Sigmoid colon (tissue), 7 donors: ENCODE results near the gene ITGB1BP2. TPM values are rescaled to one million over a fixed set of nuclear protein-coding genes. Genes with fewer than 3 reads are reported as not detected.

Experiments used
- DNase-seq: peaks from one replicate; pipeline ENCODE4 v3.0.0-alpha.2; 2019
- H3K27ac ChIP-seq, 4 donors: fragments of 200-600 bp; sonication (generic); one replicate each; pipeline ENCODE4 v1.5.1; 2016 to 2019; ENCODE audit warnings: mild to moderate bottlenecking in 1 of 4
- H3K27me3 ChIP-seq, 3 donors: fragments of 200-600 bp; sonication (generic); one replicate each; pipeline ENCODE4 v1.5.1; 2019; ENCODE audit warnings: mild to moderate bottlenecking in 1 of 3
- H3K36me3 ChIP-seq, 4 donors: fragments of 200-600 bp; sonication (generic); one replicate each; pipeline ENCODE4 v1.5.1; 2016 to 2019
- H3K4me1 ChIP-seq, 4 donors: fragments of 200-600 bp; sonication (generic); one replicate each; pipeline ENCODE4 v1.5.1; 2017 to 2019
- H3K4me3 ChIP-seq, 4 donors: fragments of 200-600 bp; sonication (generic); one replicate each; pipeline ENCODE4 v1.5.1; 2017 to 2019; ENCODE audit warnings: mild to moderate bottlenecking in 2 of 4, moderate library complexity in 1 of 4
- H3K9me3 ChIP-seq, 4 donors: fragments of 200-600 bp in 3 of 4; sonication (generic) in 3 of 4; one replicate each; pipeline versions ENCODE4 v1.5.1 to v1.6.1; 2013 to 2019
- CTCF ChIP-seq, 4 experiments: fragments of 450-650 bp in 3 of 4; fragments of 200-600 bp in 1 of 4; IDR thresholded peaks; one replicate each; pipeline ENCODE4 v1.5.1; 2016 to 2019; ENCODE audit warnings: antibody characterized with exemption in 4 of 4, mild to moderate bottlenecking in 3 of 4, moderate library complexity in 2 of 4
- EP300 ChIP-seq, 4 donors: sonication (generic); formaldehyde crosslinking; IDR thresholded peaks; one replicate each; pipeline ENCODE4 v1.6.1; 2017; ENCODE audit warnings: antibody characterized with exemption in 4 of 4
- POLR2A ChIP-seq, 2 donors: fragments of 450-650 bp; IDR thresholded peaks; one replicate each; pipeline ENCODE4 v1.6.1; 2016; ENCODE audit warnings: antibody characterized with exemption in 2 of 2, mild to moderate bottlenecking in 2 of 2, moderate library complexity in 2 of 2
- POLR2AphosphoS5 ChIP-seq, 4 donors: sonication (generic); formaldehyde crosslinking; IDR thresholded peaks; one replicate each; pipeline ENCODE4 v1.6.1; 2017; ENCODE audit warnings: antibody characterized with exemption in 4 of 4
- WGBS, 2 donors: extraction: QIAGEN DNeasy Blood & Tissue Kit; methylation state at CpG; one replicate each; pipeline ENCODE4 v1.1.7; 2013; 5-methylcytosine and 5-hydroxymethylcytosine counted together
- intact Hi-C: fragments of 100-400 bp; cut with DNase I; formaldehyde crosslinking; loops from one replicate; pipeline ENCODE4 v1.15.1; 2023
- polyA plus RNA-seq, 3 donors: library from polyadenylated mRNA; stranded (reverse); fragments of 200-250 nt; gene quantifications; one replicate each; pipeline ENCODE4 v1.2.3, GENCODE V29; 2013
- total RNA-seq, 4 donors: library from RNA; depleted of rRNA; stranded (reverse); fragments of >200 nt; gene quantifications; one replicate each; pipeline ENCODE4 v1.1.0, GENCODE V29; 2016
- donor health status: healthy with polysubstance abuse.
- donor health status: Bipolar disorder and iron deficiency.
- donor health status: healthy.

The ITGB1BP2 gene
- total RNA-seq, result 10 to 100 TPM in 2 of 4 donors, 1 to 10 TPM in 2; 6.3 to 14.1 (median 10.3) TPM
- polyA plus RNA-seq, result 1 to 10 TPM in 2 of 3 donors, not detected in 1; 1.2 to 3.6 TPM

- H3K36me3 ChIP-seq, result peaks cover 0 to 43% (median 25%) of the 10 kb centered on the region in 4 donors
- peak within 1 kb of the TSS; percentile 70 to 81 (median 76) for H3K27ac ChIP-seq
- peak; percentile 66 for DNase-seq
- H3K9me3 ChIP-seq, result no peaks in the 10 kb centered on the region
- H3K27me3 ChIP-seq, result no peaks in the 10 kb centered on the region
- TF ChIP-seq POLR2AphosphoS5 (IDR thresholded peaks at IDR 0.05) (peak; percentile 48 to 76 (median 73)), POLR2A (IDR thresholded peaks at IDR 0.05) (peak in 1 of 2 donors; percentile 33), CTCF (IDR thresholded peaks at IDR 0.05) (no peak), EP300 (IDR thresholded peaks at IDR 0.05) (no peak)
- peak within 1 kb of the TSS; percentile 1 to 45 (median 38) for H3K4me3 ChIP-seq
- 74 to 76% methylated on average over 10 of the region's 10 CpGs for WGBS, 2 donors
- H3K4me1 ChIP-seq, result peaks cover 0 to 14% (median 6%) of the 10 kb centered on the region in 4 donors
- intact Hi-C loops, result no loop called here
Measured at GRCh38 chrX:71301195-71301924, at the start of gene ITGB1BP2. ITGB1BP2 (plus strand) TSS chrX:71301750; CDS start chrX:71301807, 57 bp downstream.

GRCh38 chrX:71252221-71252620, 49.3 kb upstream of the ITGB1BP2 start:
- H3K36me3 ChIP-seq, result peaks cover 0 to 29% (median 10%) of the 10 kb centered on the region in 4 donors
- H3K27me3 ChIP-seq, result no peaks in the 10 kb centered on the region
- no peak for DNase-seq
- TF ChIP-seq CTCF (IDR thresholded peaks at IDR 0.05) (no peak), POLR2AphosphoS5 (IDR thresholded peaks at IDR 0.05) (no peak), POLR2A (IDR thresholded peaks at IDR 0.05) (no peak), EP300 (IDR thresholded peaks at IDR 0.05) (no peak)
- intact Hi-C loops, result loop anchor here (2.0 to 10.0 kb wide), 2 partner anchors 67 to 115 kb away; partner anchors contain the start of gene TAF1
- 62 to 63% methylated on average over 2 of the region's 2 CpGs for WGBS, 2 donors
- no peaks in the 10 kb centered on the region for H3K9me3 ChIP-seq
- peaks cover 0 to 16% (median 12%) of the 10 kb centered on the region in 4 donors for H3K4me1 ChIP-seq
- no peak overlapping the region for H3K27ac ChIP-seq
- H3K4me3 ChIP-seq, result no peak overlapping the region

- Histone ChIP-seq H3K27me3 (no peaks in the 10 kb centered on the region), H3K27ac (peak overlapping the region; percentile 85 to 93 (median 89)), H3K36me3 (peaks cover 0 to 16% (median 0%) of the 10 kb centered on the region in 4 donors), H3K4me1 (peaks cover 0 to 16% (median 12%) of the 10 kb centered on the region in 4 donors), H3K9me3 (no peaks in the 10 kb centered on the region), H3K4me3 (peak overlapping the region; percentile 53 to 70 (median 66))
- DNase-seq, result no peak
- intact Hi-C loops, result loop anchor here (2.0 to 10.0 kb wide), 3 partner anchors 31 to 113 kb away; partner anchors contain the start of gene TAF1
- WGBS, 2 donors, result 1 to 2% methylated on average over 35 of the region's 35 CpGs
- TF ChIP-seq EP300 (IDR thresholded peaks at IDR 0.05) (no peak), POLR2A (IDR thresholded peaks at IDR 0.05) (peak in 1 of 2 donors; percentile 39), POLR2AphosphoS5 (IDR thresholded peaks at IDR 0.05) (peak in 1 of 4 donors; percentile 5), CTCF (IDR thresholded peaks at IDR 0.05) (peak in 1 of 4 experiments; percentile 53)
Measured at GRCh38 chrX:71253253-71254091, 48.1 kb upstream of the ITGB1BP2 start.

- peaks cover 0 to 7% (median 0%) of the 10 kb centered on the region in 4 donors for H3K36me3 ChIP-seq
- H3K9me3 ChIP-seq, result no peaks in the 10 kb centered on the region
- peaks cover 0 to 16% (median 12%) of the 10 kb centered on the region in 4 donors for H3K4me1 ChIP-seq
- WGBS, 2 donors, result 1% methylated on average over 54 of the region's 54 CpGs
- peak within 1 kb of the TSS; percentile 53 to 70 (median 66) for H3K4me3 ChIP-seq
- TF ChIP-seq POLR2A (IDR thresholded peaks at IDR 0.05), result peak in 1 of 2 donors; percentile 32
- TF ChIP-seq EP300 (IDR thresholded peaks at IDR 0.05), result no peak
- peak; percentile 29 to 75 (median 67) for TF ChIP-seq POLR2AphosphoS5 (IDR thresholded peaks at IDR 0.05)
- TF ChIP-seq CTCF (IDR thresholded peaks at IDR 0.05), result no peak
- peak; percentile 93 for DNase-seq
- H3K27me3 ChIP-seq, result no peaks in the 10 kb centered on the region
- H3K27ac ChIP-seq, result peak within 1 kb of the TSS; percentile 85 to 93 (median 89)
- intact Hi-C loops, result loop anchor here (2.0 to 10.0 kb wide), 2 partner anchors 30 to 70 kb away; no protein-coding TSS in a partner anchor
Measured at GRCh38 chrX:71254092-71254963, 47.2 kb upstream of the ITGB1BP2 start, which contains the start of gene ZMYM3. ZMYM3 (minus strand) TSS chrX:71254140; CDS start chrX:71253255, 885 bp downstream.
